HEK293 (cell line): ENCODE results near the gene BAG5.

Source experiments
- BCL11B ChIP-seq: fragments of 450-650 bp; formaldehyde crosslinking; IDR thresholded peaks from 2 replicates; pipeline ENCODE4 v1.5.1; 2016; ENCODE audit warnings: low read depth, missing biosample characterization, missing genetic modification characterization
- GLIS1 ChIP-seq: fragments of 450-650 bp; formaldehyde crosslinking; IDR thresholded peaks from 2 replicates; pipeline ENCODE4 v1.5.1; 2016; ENCODE audit warnings: missing biosample characterization, missing genetic modification characterization
- GLIS2 ChIP-seq: fragments of 450-650 bp; formaldehyde crosslinking; IDR thresholded peaks from 2 replicates; pipeline ENCODE4 v1.5.1; 2016; ENCODE audit warnings: missing biosample characterization, missing genetic modification characterization
- HIC1 ChIP-seq: fragments of 450-650 bp; formaldehyde crosslinking; IDR thresholded peaks from 2 replicates; pipeline ENCODE4 v1.5.1; 2016; ENCODE audit warnings: missing biosample characterization, missing genetic modification characterization
- HOXA7 ChIP-seq: sonication (generic); formaldehyde crosslinking; IDR thresholded peaks from 2 replicates; pipeline ENCODE4 v1.8.1; 2022; ENCODE audit warnings: missing genetic modification reagents, borderline replicate concordance
- IKZF3 ChIP-seq: fragments of 450-650 bp; IDR thresholded peaks from 2 replicates; pipeline ENCODE4 v1.5.0; 2018; ENCODE audit warnings: missing biosample characterization, mild to moderate bottlenecking, missing genetic modification characterization, moderate library complexity
- KLF17 ChIP-seq: fragments of 450-650 bp; formaldehyde crosslinking; IDR thresholded peaks from 2 replicates; pipeline ENCODE4 v1.5.1; 2016; ENCODE audit warnings: missing biosample characterization, missing genetic modification characterization
- KLF7 ChIP-seq: fragments of 450-650 bp; formaldehyde crosslinking; IDR thresholded peaks from 2 replicates; pipeline ENCODE4 v1.5.1; 2016; ENCODE audit warnings: missing biosample characterization, missing genetic modification characterization, borderline replicate concordance
- MZF1 ChIP-seq: fragments of 450-650 bp; formaldehyde crosslinking; IDR thresholded peaks from 2 replicates; pipeline ENCODE4 v1.5.1; 2017; ENCODE audit warnings: missing biosample characterization, missing genetic modification characterization, borderline replicate concordance
- PRDM10 ChIP-seq: fragments of 450-650 bp; formaldehyde crosslinking; IDR thresholded peaks from 2 replicates; pipeline ENCODE4 v1.5.1; 2016; ENCODE audit warnings: missing biosample characterization, missing genetic modification characterization
- REST ChIP-seq: fragments of 450-650 bp; formaldehyde crosslinking; IDR thresholded peaks from 2 replicates; pipeline ENCODE4 v1.5.1; 2016; ENCODE audit warnings: missing biosample characterization, missing genetic modification characterization
- YY1 ChIP-seq: fragments of 450-650 bp; formaldehyde crosslinking; IDR thresholded peaks from 2 replicates; pipeline ENCODE4 v1.5.1; 2018; ENCODE audit warnings: missing biosample characterization, missing genetic modification characterization
- ZBTB48 ChIP-seq: fragments of 450-650 bp; formaldehyde crosslinking; IDR thresholded peaks from 2 replicates; pipeline ENCODE4 v1.5.1; 2016; ENCODE audit warnings: missing biosample characterization, missing genetic modification characterization
- ZBTB6 ChIP-seq: fragments of 450-650 bp; formaldehyde crosslinking; IDR thresholded peaks from 2 replicates; pipeline ENCODE4 v1.5.1; 2017; ENCODE audit warnings: missing biosample characterization, missing genetic modification characterization
- ZBTB8A ChIP-seq: fragments of 450-650 bp; formaldehyde crosslinking; IDR thresholded peaks from 2 replicates; pipeline ENCODE4 v1.5.1; 2016; ENCODE audit warnings: missing biosample characterization, missing genetic modification characterization
- ZNF19 ChIP-seq: fragments of 450-650 bp; formaldehyde crosslinking; IDR thresholded peaks from 2 replicates; pipeline ENCODE4; 2016; ENCODE audit warnings: missing biosample characterization, missing genetic modification characterization, low read depth
- ZNF2 ChIP-seq: fragments of 450-650 bp; formaldehyde crosslinking; IDR thresholded peaks from 2 replicates; pipeline ENCODE4 v1.5.1; 2016; ENCODE audit warnings: missing biosample characterization, missing genetic modification characterization
- ZNF341 ChIP-seq: fragments of 450-650 bp; formaldehyde crosslinking; IDR thresholded peaks from 2 replicates; pipeline ENCODE4; 2016; ENCODE audit warnings: low read depth, missing biosample characterization, missing genetic modification characterization
- ZNF391 ChIP-seq: fragments of 450-650 bp; formaldehyde crosslinking; IDR thresholded peaks from 2 replicates; pipeline ENCODE4 v1.5.1; 2016; ENCODE audit warnings: low read depth, missing biosample characterization, missing genetic modification characterization, borderline replicate concordance
- ZNF423 ChIP-seq: fragments of 450-650 bp; formaldehyde crosslinking; IDR thresholded peaks from 2 replicates; pipeline ENCODE4 v1.5.1; 2016; ENCODE audit warnings: missing biosample characterization, missing genetic modification characterization
- ZNF514 ChIP-seq: fragments of 450-650 bp; formaldehyde crosslinking; IDR thresholded peaks from 2 replicates; pipeline ENCODE4 v1.5.1; 2016; ENCODE audit warnings: missing biosample characterization, missing genetic modification characterization
- ZNF521 ChIP-seq: fragments of 450-650 bp; formaldehyde crosslinking; IDR thresholded peaks from 2 replicates; pipeline ENCODE4 v1.5.1; 2017; ENCODE audit warnings: missing biosample characterization, mild to moderate bottlenecking, missing genetic modification characterization
- ZNF549 ChIP-seq: fragments of 450-650 bp; IDR thresholded peaks from 2 replicates; pipeline ENCODE4 v1.5.1; 2018; ENCODE audit warnings: missing biosample characterization, missing genetic modification characterization, mild to moderate bottlenecking, inconsistent platforms, moderate library complexity
- ZNF654 ChIP-seq: fragments of 450-650 bp; formaldehyde crosslinking; IDR thresholded peaks from 2 replicates; pipeline ENCODE4 v1.5.1; 2016; ENCODE audit warnings: low read depth, missing biosample characterization, missing genetic modification characterization
- ZNF660 ChIP-seq: fragments of 450-650 bp; IDR thresholded peaks from 2 replicates; pipeline ENCODE4 v1.5.1; 2018; ENCODE audit warnings: missing biosample characterization, mild to moderate bottlenecking, missing genetic modification characterization
- ZNF768 ChIP-seq: fragments of 450-650 bp; formaldehyde crosslinking; IDR thresholded peaks from 2 replicates; pipeline ENCODE4 v1.5.1; 2018; ENCODE audit warnings: missing biosample characterization, mild to moderate bottlenecking, missing genetic modification characterization
- ZSCAN30 ChIP-seq: fragments of 450-650 bp; IDR thresholded peaks from 2 replicates; pipeline ENCODE4 v1.5.1; 2018; ENCODE audit warnings: missing biosample characterization, mild to moderate bottlenecking, missing genetic modification characterization, moderate library complexity

BAG5 gene

GRCh38 chr14:103518422-103519042 is 43.9 kb downstream of the BAG5 start (continued):
- TF ChIP-seq HIC1 (tag by site-specific recombination) (peak; percentile 32; the same call in 1 of the 2 replicates), ZNF2 (peak; percentile 73), ZNF391 (tag by site-specific recombination) (peak; percentile 53; the same call in 1 of the 2 replicates), KLF17 (no peak), ZBTB6 (tag by site-specific recombination) (peak; percentile 29; the same call in 1 of the 2 replicates), MZF1 (tag by site-specific recombination) (peak; percentile 57), ZNF549 (no peak), ZNF521 (tag by site-specific recombination) (no peak), PRDM10 (tag by site-specific recombination) (peak; percentile 93), ZSCAN30 (peak; percentile 64; the same call in 1 of the 2 replicates), GLIS2 (tag by site-specific recombination) (peak; percentile 82), BCL11B (tag by site-specific recombination) (no peak; the same call in 1 of the 2 replicates), ZBTB8A (peak; percentile 59), HOXA7 (CRISPR knock-in tag) (no peak), ZNF768 (no peak), REST (tag by site-specific recombination) (0 out of 2 replicates have a peak, but pooled peaks have one; percentile 24), GLIS1 (peak; percentile 73), ZNF654 (tag by site-specific recombination) (peak; percentile 82), ZNF660 (tag by site-specific recombination) (peak; percentile 49; the same call in 1 of the 2 replicates), ZNF19 (tag by site-specific recombination) (no peak), ZBTB48 (tag by site-specific recombination) (peak; percentile 99), IKZF3 (tag by site-specific recombination) (peak; percentile 87), YY1 (0 out of 2 replicates have a peak, but pooled peaks have one; percentile 46), ZNF341 (tag by site-specific recombination) (peak; percentile 93), ZNF423 (tag by site-specific recombination) (peak; percentile 96), ZNF514 (tag by site-specific recombination) (no peak), KLF7 (tag by site-specific recombination) (peak; percentile 58; the same call in 1 of the 2 replicates)
